Midbrain (tissue), 1 donor: ENCODE data around the gene SYT12.
A peak's percentile ranks its signal among the peaks of the same experiment; 100 is the strongest.
"Not testable (repeated sequence)": the region's sequence is repeated elsewhere in the genome, so short reads cannot be mapped to it uniquely, and the experiment has no call there.

ENCODE experiments used
- DNase-seq: peaks from one replicate; lab custom pipeline; 2025; lab: John Stamatoyannopoulos, UW

SYT12 gene, protein sequence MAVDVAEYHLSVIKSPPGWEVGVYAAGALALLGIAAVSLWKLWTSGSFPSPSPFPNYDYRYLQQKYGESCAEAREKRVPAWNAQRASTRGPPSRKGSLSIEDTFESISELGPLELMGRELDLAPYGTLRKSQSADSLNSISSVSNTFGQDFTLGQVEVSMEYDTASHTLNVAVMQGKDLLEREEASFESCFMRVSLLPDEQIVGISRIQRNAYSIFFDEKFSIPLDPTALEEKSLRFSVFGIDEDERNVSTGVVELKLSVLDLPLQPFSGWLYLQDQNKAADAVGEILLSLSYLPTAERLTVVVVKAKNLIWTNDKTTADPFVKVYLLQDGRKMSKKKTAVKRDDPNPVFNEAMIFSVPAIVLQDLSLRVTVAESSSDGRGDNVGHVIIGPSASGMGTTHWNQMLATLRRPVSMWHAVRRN

DNA sequence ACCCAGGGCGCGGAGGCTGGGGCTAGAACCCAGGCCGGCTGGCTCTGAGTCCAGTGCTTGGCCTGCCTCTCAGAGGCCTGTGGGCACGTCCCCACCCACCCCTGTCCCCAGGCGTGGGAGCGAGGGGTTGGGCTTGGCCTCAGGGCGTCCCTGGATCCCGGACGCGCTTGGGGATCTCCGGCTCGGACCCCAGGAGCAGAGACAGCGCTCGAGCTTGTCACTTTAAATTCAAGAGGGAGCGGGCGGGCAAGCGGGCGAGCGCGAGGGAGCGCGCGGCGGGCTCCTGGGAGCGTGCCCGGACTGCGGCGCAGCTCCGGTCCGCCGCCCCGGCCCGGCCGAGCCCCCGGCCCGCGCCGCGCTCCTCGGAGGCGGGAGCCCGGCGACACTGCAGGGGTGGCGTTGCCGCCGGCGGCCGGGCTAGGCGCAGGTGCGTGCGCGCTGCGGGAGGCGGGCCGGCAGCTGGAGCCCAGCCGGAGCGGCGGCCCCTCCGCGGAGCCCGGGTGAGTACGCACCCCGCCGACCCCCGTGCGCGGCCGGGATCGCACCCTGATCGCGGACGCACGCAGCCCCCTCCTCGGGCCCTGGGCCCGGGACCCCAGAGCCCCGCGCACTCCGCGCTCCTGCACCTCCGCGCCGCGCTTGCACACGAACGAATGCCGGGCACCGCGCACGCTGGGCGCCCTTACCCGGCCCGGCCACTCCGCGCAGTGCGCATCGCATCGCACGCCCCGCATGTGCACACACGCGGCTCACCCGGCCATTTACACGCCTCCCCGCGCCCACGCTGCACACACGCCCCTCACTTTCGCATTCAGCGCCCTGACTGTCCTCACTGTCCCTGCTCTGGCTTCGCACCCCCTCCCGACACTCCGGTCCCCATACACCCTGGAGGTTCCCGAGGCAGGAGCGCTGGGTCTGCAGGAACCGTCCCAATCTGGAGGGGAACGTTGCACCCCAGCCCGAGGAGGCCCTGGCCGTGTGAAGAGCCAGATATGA, at the start of gene SYT12:
Gene SYT12 (plus strand): TSS at position 174 of the 996 bp plus-strand sequence. CDS start 7,011 bp downstream, outside the sequence.
- peak; percentile 5 for DNase-seq

DNA sequence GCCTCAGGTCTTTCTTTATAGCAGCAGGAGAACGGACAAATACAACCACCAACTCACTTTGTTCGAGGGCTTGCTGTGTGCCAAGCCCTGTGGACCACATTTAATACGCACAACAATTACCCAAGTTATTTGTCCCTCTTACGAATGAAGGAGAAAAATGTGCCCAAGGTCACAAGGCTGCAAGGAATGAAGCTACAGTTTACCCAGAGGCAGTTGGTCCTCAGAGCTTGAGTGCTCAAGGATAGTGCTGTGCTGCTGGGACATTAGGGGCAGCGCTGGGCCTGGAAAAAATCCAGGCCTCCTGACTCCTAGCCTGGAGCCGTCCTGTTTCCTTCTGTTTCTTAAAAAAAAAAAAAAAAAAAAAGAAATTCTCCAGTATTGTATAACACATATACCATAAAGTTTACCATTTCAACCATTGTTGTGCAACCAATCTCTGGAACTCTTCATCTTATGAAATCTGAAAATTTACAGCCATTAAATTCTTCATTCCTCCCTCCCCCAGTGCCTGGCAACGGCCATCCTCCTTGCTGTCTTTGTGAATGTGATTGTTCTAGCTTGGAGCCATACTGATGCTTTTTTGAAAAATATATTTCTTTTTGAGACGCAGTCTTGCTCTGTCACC, 48.9 kb upstream of the SYT12 start:
- DNase-seq: no peak

DNA sequence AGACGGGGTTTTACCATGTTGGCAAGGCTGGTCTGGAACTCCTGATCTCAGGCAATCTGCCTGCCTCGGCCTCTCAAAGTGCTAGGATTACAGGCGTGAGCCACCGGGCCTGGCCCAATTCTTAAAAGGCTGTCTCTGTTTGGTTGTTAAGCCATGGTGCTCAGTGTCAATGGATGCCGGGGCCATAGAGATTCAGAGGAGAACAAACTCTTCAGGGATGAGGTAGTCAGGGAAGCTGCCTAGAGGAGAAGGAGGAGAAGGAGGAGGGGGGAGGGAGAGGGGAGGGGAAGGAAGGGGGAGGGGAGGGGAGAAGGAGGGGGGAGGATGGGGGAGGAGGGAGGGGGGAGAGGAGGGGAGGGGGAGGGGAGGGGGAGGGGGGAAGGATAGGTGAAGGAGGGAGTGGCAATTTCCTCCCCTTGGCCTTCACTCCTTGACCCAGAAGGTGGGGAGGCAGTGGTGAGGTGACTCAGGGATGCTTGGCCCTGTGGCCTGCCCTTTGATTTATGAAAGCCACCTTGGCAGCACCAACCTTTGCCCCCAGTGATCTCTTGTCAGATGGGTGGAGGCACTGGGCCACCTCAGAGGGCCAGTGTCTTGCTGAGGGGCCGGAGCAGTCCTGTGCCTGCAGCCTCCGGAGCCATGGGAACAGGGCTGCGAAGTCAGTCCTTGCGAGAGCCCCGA, 48.1 kb upstream of the SYT12 start, which contains the start of gene C11orf86:
Gene C11orf86 (plus strand): TSS at position 581 of the 681 bp plus-strand sequence. CDS start 59 bp downstream, at position 640.
- DNase-seq: no peak

DNA sequence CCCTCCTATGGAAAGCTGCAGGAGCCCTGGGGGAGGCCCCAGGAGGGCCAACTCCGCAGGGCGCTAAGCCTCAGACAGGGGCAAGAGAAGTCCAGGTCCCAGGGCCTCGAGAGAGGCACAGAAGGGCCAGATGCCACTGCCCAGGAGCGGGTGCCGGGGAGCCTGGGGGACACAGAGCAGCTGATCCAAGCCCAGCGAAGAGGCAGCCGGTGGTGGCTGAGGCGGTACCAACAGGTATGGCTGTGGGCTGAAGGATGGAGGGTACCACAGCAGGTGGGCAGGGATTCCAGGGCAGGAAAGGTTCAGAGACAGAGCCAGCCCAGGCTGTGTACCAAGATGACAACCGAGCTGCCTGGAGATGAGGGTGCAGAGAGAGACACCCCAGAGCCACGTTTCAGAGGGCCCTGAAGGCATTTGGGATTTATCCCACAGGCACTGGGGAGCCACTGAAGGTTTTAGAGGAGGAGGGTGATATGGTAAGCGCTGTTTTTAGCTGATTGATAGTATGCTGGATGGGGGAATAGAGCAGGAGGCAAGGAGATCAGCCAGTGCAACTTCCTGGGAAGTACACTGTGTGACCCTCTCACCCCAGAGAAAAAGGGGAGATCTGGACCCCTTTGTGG, 47.4 kb upstream of the SYT12 start:
- DNase-seq: no peak

DNA sequence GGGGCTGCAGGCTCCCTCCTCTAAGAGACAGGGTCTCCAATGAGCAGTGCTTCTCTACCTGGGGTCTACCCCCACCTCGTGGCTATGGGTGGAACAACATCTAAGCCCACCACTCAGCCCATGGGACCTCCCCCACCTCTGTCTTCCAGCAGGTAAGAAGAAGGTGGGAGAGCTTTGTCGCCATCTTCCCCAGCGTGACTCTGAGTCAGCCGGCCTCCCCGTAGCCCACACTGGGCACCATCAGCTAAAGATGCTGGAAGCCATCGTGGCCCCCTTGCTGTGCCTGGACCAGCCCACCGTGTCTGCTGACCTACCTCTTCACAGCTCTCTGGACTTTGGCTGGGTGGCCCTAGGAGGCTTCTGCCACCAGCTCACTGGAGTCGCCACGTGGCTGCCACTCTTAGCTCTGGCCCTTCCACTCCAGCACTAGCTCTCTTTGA, 46.9 kb upstream of the SYT12 start:
- DNase-seq: no peak

DNA sequence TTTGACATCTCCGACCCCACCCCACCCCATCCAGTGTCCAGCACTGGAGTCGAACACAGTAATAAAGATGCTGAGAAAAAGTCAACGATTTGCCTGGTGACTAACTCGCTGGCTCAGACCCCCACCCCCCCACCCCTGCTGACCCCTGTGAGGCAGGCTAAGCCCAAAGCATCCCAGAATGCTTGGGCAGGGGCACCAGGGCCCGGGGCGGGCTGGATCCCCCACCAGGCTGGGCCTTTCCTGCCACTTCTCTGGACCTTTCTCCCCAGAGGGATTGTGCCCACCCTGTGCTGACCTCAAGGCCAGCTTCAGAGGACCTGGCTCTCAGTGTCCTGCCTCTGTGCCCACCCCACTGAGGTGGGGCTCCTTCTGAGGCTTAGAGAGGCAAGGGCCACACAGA, 46.0 kb upstream of the SYT12 start:
- no peak for DNase-seq

DNA sequence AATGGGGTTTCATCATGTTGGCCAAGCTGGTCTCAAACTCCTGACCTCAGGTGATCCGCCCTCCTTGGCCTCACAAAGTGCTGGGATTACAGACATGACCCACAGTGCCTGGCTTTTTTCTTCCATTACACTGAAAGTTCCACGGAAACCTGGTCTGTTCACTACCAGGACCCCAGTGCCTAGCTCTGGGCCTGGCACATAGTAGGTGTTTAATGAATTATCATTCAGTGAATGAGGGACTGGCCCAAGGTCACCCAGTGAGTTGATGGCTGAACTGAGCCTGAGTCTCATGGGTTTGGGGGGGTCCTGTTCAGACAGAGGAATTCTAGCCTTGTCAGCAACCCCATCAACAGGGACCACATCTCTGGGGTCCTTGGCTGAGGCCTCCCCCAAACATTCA, 44.7 kb upstream of the SYT12 start:
- DNase-seq: no peak

DNA sequence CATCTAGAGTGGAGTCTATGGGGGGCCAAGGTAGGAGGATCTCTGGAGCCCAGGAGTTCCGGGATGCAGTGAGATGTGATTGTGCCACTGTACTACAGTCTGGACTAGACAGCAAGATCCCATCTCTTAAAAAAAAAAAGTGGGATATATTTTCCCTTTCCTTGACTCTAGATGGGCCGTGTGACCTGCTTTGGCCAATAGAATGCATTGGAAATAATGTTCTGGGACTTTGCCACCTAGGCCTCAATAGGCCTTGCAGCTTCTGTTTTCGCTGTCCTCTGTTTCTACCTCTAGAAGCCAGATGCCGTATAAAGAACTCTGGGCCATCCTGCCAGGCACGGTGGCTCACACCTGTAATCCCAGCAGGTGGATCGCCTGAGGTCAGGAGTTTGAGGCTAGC, 44.2 kb upstream of the SYT12 start:
- DNase-seq: no peak

DNA sequence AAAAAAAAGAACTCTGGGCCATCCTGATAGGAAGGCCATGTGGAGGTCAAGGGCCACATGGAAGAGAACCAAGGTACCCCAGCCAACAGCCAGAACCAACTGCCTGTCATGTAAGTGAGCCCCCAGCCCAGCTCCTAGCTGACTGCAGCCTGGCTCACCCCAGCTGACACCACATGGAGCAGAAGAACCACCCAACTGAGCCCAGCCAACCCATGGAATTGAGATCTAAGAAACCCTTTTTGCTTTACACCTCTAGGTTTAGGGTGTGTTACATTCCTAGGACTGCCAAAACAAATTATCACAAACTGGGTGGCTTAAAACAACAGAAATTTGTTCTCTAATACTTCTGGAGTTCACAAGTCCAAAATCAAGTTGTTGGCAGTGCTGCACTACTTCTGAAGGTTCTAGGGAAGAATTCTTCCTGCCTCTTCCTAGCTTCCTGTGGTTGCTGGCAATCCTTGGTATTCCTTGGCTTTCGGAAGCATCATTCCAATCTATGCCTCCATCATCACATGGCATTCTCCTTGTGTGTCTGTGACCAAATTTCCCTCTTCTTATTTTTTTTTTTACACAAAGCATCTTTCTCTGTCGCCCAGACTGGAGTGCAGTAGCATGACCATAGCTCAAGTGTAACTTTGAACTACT, 43.5 kb upstream of the SYT12 start:
- no peak for DNase-seq

DNA sequence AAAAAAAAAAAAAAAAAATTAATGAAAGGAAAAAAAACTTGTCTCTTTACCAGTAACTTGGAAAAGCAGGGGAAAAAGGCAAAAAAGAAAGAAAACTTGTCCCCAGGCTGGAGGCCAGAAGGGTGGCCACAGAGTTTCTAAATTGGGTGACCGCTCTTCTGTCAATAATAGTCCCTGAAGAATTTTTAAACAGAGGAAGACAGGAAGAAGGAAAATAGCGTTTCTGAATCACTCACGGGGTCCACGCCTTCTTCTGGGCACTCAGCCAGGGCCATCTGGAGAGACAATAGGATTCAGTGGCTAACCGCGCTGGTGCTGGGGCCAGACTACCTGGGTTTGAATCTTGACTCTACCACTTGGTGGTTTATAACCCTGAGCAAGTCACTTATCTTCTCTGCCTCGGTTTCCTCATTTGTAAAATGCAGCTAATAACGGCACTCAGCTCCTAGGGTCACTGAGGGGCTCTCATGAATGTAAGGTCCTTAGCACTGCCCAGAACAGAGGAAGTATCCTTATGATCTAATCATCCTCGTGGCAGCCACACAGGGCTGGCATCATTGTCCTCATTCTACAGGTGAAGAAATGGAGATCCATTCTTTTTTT, 40.9 kb upstream of the SYT12 start:
- DNase-seq: peak; percentile 17

DNA sequence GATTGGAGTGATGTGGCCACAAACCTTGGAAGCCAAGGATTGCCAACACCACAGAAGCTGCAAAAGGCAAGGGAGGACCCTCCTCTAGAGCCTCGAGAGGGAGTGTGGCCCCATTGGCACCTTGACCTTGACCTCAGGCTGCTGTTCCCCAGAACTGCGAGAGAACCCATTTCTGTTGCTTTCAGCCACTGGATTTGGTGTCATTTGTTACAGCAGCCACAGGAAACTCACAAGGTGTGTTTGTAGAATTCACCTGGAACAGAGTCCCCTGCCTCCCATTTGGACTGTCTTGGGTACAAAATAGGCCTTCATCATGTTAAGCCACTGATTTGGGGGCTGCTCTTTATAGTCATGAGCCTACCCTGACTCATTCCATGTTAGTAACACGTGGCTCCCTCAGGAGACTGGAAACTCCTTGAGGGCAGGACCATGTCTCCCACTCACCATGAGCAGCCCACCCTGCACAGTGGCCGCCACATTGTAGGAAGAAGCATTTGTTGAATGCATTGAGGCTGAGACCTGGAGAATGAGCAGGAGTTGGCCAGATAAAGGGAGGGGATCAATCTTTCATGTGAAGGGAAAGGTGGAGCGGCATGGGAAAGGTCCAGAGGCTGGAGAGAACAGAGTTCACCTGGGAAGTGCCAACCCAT, 39.5 kb upstream of the SYT12 start:
- DNase-seq: no peak

DNA sequence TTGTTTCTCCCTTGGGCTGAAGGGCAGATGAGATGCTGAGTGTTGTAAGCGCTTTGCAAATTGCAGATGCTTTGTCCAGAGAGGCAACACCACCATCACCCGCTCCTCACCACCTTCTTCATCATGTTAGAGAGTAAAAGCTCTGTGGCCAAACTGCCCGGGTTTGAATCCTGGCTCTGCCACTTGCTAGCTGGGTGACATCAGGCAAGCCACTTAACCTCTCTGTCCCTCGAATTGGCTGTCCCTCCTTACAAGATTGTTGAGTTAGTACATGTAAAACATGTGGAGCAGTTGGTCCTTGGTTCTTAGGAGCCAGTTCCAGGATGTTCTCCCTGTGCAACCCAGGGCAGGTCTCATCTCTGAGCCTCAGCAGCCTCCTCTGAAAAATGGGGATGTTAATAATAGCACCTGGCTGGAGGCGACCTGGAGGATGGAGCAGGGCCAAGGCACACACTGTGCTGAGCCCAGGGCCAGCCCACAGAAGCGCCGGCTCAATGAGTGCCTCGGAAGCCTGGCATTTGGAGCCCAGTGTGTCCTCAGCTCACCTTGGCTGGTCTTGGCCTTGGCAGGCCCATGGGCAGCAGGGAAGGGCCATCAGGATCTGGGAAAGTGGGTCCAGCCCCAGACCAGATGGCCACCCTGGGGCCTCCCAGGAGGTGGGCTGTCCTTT, 37.3 kb upstream of the SYT12 start:
- no peak for DNase-seq

DNA sequence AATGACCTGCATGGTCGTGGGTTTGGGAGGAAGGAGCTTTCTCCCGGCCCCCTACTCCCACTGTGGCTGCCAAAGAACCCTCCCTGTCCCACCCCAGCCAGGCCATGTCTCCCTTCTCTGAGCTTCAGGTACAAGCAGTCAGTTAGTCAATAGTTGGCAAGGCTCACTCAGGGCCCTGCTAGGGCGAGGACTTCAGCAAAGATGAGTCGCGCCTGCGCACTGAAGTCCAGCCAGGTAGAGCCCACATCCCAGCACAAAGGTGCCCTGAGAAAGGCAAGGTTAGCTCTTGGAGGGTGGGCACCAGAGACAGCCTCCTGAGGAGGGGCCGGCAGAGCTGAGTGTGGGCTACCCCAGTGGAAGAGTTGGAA, 36.8 kb upstream of the SYT12 start:
- DNase-seq: no peak

DNA sequence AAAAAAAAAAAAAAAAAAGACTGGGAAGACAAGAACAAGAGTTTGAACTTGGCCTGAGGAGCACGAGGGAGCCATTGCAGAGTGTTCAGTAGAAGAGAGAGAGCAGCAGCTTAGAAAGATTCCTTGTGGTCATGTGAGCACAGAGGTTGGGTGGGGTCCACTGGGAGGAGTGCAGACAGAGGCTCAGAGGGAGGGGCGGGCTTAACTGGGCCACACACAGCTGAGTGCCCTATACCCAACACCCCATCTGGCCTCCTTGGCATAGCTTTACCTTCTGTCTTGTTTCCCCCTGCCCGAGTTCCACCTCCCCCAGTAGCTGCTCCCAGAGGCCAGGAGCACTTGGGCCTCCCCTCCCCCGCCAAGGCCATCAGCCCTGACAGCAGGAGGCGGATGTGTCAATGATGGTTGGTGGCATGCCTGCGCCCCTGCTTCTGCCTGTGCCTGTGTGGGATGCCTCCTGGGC, 35.7 kb upstream of the SYT12 start:
- DNase-seq: no peak

DNA sequence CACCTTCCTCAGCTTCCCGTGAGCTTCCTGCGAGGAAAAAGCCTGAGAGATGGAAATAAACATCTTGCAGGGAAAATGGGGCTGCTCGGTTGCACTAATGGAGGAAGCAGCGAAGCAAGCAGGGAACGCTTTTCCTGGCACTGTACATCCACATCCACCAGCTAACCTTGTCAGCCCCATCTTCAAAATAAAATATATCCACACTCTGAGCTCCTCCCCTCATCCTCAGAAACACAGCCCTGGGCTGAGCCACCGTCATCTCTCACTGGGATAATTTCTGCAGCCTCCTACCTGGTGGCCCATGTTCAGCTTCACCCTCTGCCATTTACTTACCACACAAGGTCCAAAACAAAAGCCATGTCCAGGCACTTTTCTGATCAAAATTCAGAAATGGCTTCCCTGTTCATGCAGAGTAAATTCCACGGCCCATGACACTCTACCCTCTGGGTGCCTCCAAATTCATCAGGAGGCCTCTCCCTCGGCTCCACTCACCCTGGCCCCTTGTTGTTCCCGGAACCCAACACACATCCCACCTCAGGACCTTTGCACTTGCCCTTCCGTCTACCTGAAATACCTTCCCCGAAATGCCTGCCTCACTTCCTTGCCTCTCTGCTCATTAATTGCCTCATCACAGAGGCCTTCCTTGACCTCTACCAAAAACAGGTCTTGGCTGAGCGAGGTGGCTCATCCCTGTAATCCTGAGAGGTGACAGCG, 34.9 kb upstream of the SYT12 start:
- DNase-seq: no peak

DNA sequence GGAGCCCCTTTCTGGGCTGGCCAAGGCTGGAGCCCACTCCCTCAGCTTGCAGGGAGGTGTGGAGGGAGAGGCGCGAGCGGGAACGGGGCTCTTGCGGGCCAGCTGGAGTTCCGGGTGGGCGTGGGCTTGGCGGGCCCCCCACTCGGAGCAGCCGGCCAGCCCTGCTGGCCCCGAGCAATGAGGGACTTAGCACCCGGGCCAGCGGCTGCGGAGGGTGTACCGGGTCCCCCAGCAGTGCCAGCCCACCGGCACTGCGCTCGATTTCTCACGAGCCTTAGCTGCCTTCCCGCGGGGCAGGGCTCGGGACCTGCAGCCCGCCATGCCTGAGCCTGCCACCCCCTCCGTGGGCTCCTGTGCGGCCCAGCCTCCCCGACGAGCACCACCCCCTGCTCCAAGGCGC, 34.2 kb upstream of the SYT12 start:
- DNase-seq: not testable (repeated sequence)

DNA sequence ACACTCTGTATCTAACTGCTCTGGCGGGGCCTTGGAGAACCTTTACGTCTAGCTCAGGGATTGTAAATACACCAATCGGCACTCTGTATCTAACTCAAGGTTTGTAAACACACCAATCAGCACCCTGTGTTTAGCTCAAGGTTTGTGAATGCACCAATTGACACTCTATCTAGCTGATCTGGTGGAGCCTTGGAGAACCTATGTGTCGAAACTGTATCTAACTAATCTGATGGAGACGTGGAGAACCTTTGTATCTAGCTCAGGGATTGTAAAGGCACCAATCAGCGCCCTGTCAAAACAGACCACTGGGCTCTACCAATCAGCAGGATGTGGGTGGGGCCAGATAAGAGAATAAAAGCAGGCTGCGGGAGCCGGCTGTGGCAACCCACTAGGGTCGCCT, 33.6 kb upstream of the SYT12 start:
- DNase-seq: not testable (repeated sequence)

DNA sequence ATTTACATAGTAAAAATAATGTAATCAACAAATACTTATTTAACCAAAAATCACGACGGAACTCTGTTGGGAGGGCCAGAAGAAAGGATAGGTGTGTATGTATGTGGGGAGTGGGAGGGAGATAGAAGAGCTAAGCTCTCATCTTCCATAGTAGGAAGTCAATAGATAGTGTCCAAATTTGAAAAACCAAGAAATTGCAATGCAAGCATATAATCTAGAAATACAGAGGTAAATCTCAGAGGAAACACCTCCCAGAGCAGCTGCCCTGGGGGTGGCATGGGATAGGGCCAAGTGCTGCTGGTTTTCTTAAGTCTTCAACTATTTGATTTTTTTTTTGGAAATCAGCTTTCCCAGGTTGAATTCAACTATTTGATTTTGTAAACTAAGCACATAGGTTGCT, 30.9 kb upstream of the SYT12 start:
- DNase-seq: no peak
